HepG2 (cell line): Measurements from ENCODE around the gene SEPHS2. TPM values are rescaled to one million over a fixed set of nuclear protein-coding genes. Genes with fewer than 3 reads are reported as not detected.

Source experiments
- ATAC-seq: fragments of 200-7000 bp; cut with Tn5 transposase; 3 replicates; pipeline ENCODE4 v1.9.1; 2020; ENCODE audit warnings: mild to moderate bottlenecking, moderate library complexity
- BruUV-seq: library from RNA; stranded (reverse); fragments of 400-500 nt; replicated peaks from 2 replicates; lab custom pipeline; 2021; lab: Mats Ljungman, UMichigan
- CTCF ChIA-PET: fragments of 300-600 bp; formaldehyde crosslinking; extraction: SDS; loops from one replicate; lab custom pipeline; 2021; ENCODE audit warnings: low total read pairs, inconsistent platforms, low intra/inter-chr PET ratio; lab: Yijun Ruan, JAX
- POLR2A ChIA-PET: fragments of 350-600 bp; sonication (Branson Sonifier 250); formaldehyde crosslinking; loops from one replicate; lab custom pipeline; 2020; ENCODE audit warnings: antibody characterized with exemption, inconsistent platforms; lab: Yijun Ruan, JAX
- DNase-seq: peaks from one replicate; pipeline ENCODE4 v3.0.0-alpha.2; 2015; ENCODE audit warnings: low spot score
- FAIRE-seq: peaks from 3 replicates; lab custom pipeline; 2011; peaks lifted over from hg19 to GRCh38; lab: Jason Lieb, UNC
- H2AFZ ChIP-seq: one replicate; pipeline ENCODE4 v1.6.1; 2011; ENCODE audit warnings: low read length, inconsistent platforms
- H3K27ac ChIP-seq: fragments of 300-600 bp; 3 replicates; pipeline ENCODE4 v1.8.0; 2011; ENCODE audit warnings: mixed run types, mild to moderate bottlenecking, mixed read lengths, low read length, inconsistent platforms; ENCODE audit not compliant: insufficient read depth; ENCODE audit errors: extremely low read length
- H3K27me3 ChIP-seq, 2 experiments: fragments of 200-600 bp in 1 of 2; 2 replicates in 1 of 2; 3 replicates in 1 of 2; pipeline versions ENCODE4 v1.6.0 to v1.8.0; 2011; ENCODE audit warnings: low read length in 2 of 2, mild to moderate bottlenecking in 2 of 2, moderate library complexity in 2 of 2, inconsistent platforms in 1 of 2; ENCODE audit not compliant: insufficient read depth in 2 of 2, control insufficient read depth in 1 of 2
- H3K36me3 ChIP-seq, 2 experiments: fragments of 200-600 bp in 1 of 2; replicated peaks in 1 of 2; 2 replicates in 1 of 2; 3 replicates in 1 of 2; pipeline versions ENCODE4 v1.5.1 to v1.8.0; 2011; ENCODE audit warnings: low read length in 2 of 2, inconsistent platforms in 1 of 2; ENCODE audit not compliant: insufficient read depth in 2 of 2, control insufficient read depth in 1 of 2
- H3K4me1 ChIP-seq: 2 replicates; pipeline ENCODE4 v1.5.1; 2012; ENCODE audit warnings: low read length, inconsistent platforms; ENCODE audit not compliant: insufficient read depth
- H3K4me2 ChIP-seq: 2 replicates; pipeline ENCODE4 v1.6.0; 2011; ENCODE audit warnings: low read depth, low read length, inconsistent platforms
- H3K4me3 ChIP-seq, 3 experiments: fragments of 200-600 bp in 1 of 3; sonication (generic), shearing (Covaris generic) in 1 of 3; replicated peaks in 1 of 3; 2 replicates each; pipeline ENCODE4 v1.5.1; 2011 to 2016; ENCODE audit warnings: low read length in 3 of 3, inconsistent platforms in 2 of 3, low read depth in 2 of 3, mild to moderate bottlenecking in 2 of 3, control low read depth in 1 of 3, mixed read lengths in 1 of 3; ENCODE audit not compliant: insufficient read depth in 1 of 3
- H3K79me2 ChIP-seq: one replicate; pipeline ENCODE4 v1.6.1; 2011; ENCODE audit warnings: low read length, inconsistent platforms; ENCODE audit not compliant: insufficient read depth
- H3K9ac ChIP-seq: 2 replicates; pipeline ENCODE4 v1.6.0; 2011; ENCODE audit warnings: mild to moderate bottlenecking, low read depth, low read length, inconsistent platforms; ENCODE audit not compliant: insufficient read depth
- H3K9me3 ChIP-seq: 2 replicates; pipeline ENCODE4 v1.5.1; 2012; ENCODE audit warnings: mild to moderate bottlenecking, low read length
- H4K20me1 ChIP-seq: 2 replicates; pipeline ENCODE4 v1.6.0; 2011; ENCODE audit warnings: inconsistent platforms, mild to moderate bottlenecking, low read length, moderate library complexity; ENCODE audit not compliant: insufficient read depth
- AHR ChIP-seq: IDR thresholded peaks from 2 replicates; pipeline ENCODE4 v1.6.1; 2018; ENCODE audit warnings: missing genetic modification reagents, missing compliant biosample characterization
- CHD2 ChIP-seq: IDR thresholded peaks from 2 replicates; pipeline ENCODE4 v1.6.1; 2011; ENCODE audit warnings: low read depth, low read length, improper control_type of control experiment
- FOXM1 ChIP-seq: sonication (generic); formaldehyde crosslinking; IDR thresholded peaks from 2 replicates; pipeline ENCODE4 v1.5.0; 2020; ENCODE audit warnings: missing genetic modification reagents
- NONO ChIP-seq, 2 experiments: fragments of 450-650 bp in 1 of 2; sonication (generic) in 1 of 2; formaldehyde crosslinking in 1 of 2; IDR thresholded peaks in 1 of 2; conservative IDR thresholded peaks in 1 of 2; 2 replicates each; pipeline versions ENCODE4 v1.6.1 to v1.8.0; 2017 to 2022; ENCODE audit warnings: mild to moderate bottlenecking in 1 of 2, missing genetic modification reagents in 1 of 2, moderate library complexity in 1 of 2
- ONECUT2 ChIP-seq: sonication (generic); formaldehyde crosslinking; IDR thresholded peaks from 2 replicates; pipeline ENCODE4 v1.4.0; 2020; ENCODE audit warnings: missing genetic modification reagents
- PBX2 ChIP-seq: IDR thresholded peaks from 2 replicates; pipeline ENCODE4 v1.6.1; 2016; ENCODE audit warnings: control low read depth
- RBM22 ChIP-seq: fragments of 200-400 bp; formaldehyde crosslinking; optimal IDR thresholded peaks from 2 replicates; pipeline ENCODE3; 2017; ENCODE audit warnings: mild to moderate bottlenecking, low read length, moderate library complexity
- SMARCC2 ChIP-seq: fragments of 450-650 bp; IDR thresholded peaks from 2 replicates; pipeline ENCODE4 v1.6.1; 2017; ENCODE audit warnings: antibody characterized with exemption, mild to moderate bottlenecking
- SNAPC5 ChIP-seq: sonication (generic); formaldehyde crosslinking; IDR thresholded peaks from 2 replicates; pipeline ENCODE4 v1.8.1; 2023; ENCODE audit warnings: mild to moderate bottlenecking, missing genetic modification reagents, borderline replicate concordance
- TFDP1 ChIP-seq: IDR thresholded peaks from 2 replicates; pipeline ENCODE4 v1.6.1; 2016; ENCODE audit warnings: missing compliant biosample characterization, missing genetic modification reagents, borderline replicate concordance
- ZFP41 ChIP-seq: sonication (generic); formaldehyde crosslinking; IDR thresholded peaks from 2 replicates; pipeline ENCODE4 v1.4.0; 2020; ENCODE audit warnings: mild to moderate bottlenecking, missing genetic modification reagents, borderline replicate concordance
- ZNF329 ChIP-seq: sonication (generic); formaldehyde crosslinking; IDR thresholded peaks from 2 replicates; pipeline ENCODE4 v1.9.0; 2021; ENCODE audit warnings: low read depth, mild to moderate bottlenecking, missing genetic modification reagents
- ZNF441 ChIP-seq: sonication (generic); formaldehyde crosslinking; IDR thresholded peaks from 2 replicates; pipeline ENCODE4 v1.7.0; 2021; ENCODE audit warnings: missing genetic modification reagents, borderline replicate concordance
- WGBS: methylation state at CpG from one replicate; pipeline ENCODE4 v1.1.6; 2017; ENCODE audit warnings: low lambda C conversion rate; 5-methylcytosine and 5-hydroxymethylcytosine counted together
- in situ Hi-C: cut with HindIII; loops from 2 replicates; pipeline ENCODE4 v1.10.0; 2017; ENCODE audit warnings: low pct_unique_long_range_greater_than_20kb; ENCODE audit not compliant: extremely low pct_ligation_motif_present
- intact Hi-C: fragments of 100-400 bp; cut with micrococcal nuclease; formaldehyde crosslinking; loops from one replicate; pipeline ENCODE4 v1.10.0; 2022; ENCODE audit not compliant: unreplicated experiment
- polyA plus RNA-seq, 8 experiments: library from polyadenylated mRNA; depleted of rRNA in 3 of 8; stranded (reverse) in 7 of 8; unstranded in 1 of 8; fragments of >200 nt; fragmentation: Illumina TruSeq in 4 of 8; extraction: Trizol in 4 of 8; gene quantifications; 2 replicates each; pipeline versions ENCODE4 v1.2.1 to v1.2.3, GENCODE V29; 2011 to 2016; ENCODE audit warnings: low read depth in 4 of 8, missing spikeins in 1 of 8, mixed read lengths in 1 of 8; ENCODE audit not compliant: insufficient read depth in 1 of 8
- total RNA-seq, 5 experiments: library from RNA; depleted of rRNA; stranded (reverse); fragments of >200 nt; fragmentation: Illumina TruSeq; extraction: Trizol; gene quantifications; 2 replicates each; pipeline ENCODE4 v1.2.3, GENCODE V29; 2016; ENCODE audit warnings: low read depth in 1 of 5
- TF ChIP-seq, protein P1 (sequence below): sonication (generic); formaldehyde crosslinking; IDR thresholded peaks from 2 replicates; pipeline ENCODE4 v1.8.0; 2022; ENCODE audit warnings: missing genetic modification reagents, mild to moderate bottlenecking, borderline replicate concordance
- TF ChIP-seq, protein P2 (sequence below): conservative IDR thresholded peaks from 2 replicates; pipeline ENCODE4 v1.6.1; 2018; ENCODE audit warnings: missing genetic modification reagents

SEPHS2 gene
- total and polyA plus RNA-seq, 2 of the 13 experiments (the other 11 are each of a cell fraction or from before 2014, with no cell fraction given) = 20.7 to 127 TPM

DNA sequence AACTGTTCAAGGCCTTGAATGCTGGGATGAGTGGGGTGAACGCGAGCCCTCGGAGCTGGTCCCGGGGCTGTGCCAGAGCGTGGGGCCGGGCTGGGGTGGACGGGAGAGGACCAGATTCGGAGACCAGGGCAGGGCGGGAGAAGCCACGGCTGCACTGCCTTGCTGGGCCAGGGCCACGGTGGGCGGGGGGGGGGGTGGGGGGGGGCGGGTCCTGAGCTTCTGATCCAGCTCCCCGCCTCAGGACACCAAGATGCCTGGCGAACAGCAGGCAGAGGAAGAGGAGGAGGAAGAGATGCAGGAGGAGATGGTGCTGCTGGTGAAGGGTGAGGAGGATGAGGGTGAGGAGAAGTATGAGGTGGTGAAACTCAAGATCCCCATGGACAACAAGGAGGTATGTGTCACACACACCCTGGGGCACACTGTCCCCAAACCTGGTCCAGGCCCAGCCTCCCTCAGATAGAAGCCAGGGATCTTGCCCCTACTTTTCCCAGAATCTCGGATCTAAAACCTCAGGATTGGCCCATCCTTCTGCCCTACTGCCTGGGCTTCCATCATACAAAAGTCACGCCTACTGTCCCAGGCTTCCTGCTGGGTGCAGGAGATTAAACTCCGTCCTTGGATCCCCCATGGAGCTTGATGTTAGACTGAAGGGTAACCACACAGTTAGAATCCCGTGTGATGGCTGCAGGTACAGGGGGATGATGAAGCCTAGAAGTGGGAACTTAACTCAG is 37.7 kb downstream of the SEPHS2 start (continued):
- TF ChIP-seq AHR (CRISPR knock-in tag) (no peak), ZNF329 (no peak), CHD2 (0 out of 2 replicates have a peak, but pooled peaks have one; percentile 9), ZNF441 (CRISPR knock-in tag) (peak; percentile 58; the same call in 1 of the 2 replicates), ONECUT2 (no peak), NONO (IDR thresholded peaks at IDR 0.05) (no peak), NONO (CRISPR knock-in tag; conservative IDR thresholded peaks at IDR 0.05) (no peak), ZFP41 (peak; percentile 14; the same call in 1 of the 2 replicates)
- TF ChIP-seq, protein P1, sequence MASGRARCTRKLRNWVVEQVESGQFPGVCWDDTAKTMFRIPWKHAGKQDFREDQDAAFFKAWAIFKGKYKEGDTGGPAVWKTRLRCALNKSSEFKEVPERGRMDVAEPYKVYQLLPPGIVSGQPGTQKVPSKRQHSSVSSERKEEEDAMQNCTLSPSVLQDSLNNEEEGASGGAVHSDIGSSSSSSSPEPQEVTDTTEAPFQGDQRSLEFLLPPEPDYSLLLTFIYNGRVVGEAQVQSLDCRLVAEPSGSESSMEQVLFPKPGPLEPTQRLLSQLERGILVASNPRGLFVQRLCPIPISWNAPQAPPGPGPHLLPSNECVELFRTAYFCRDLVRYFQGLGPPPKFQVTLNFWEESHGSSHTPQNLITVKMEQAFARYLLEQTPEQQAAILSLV (CRISPR knock-in tag) = no peak

DNA sequence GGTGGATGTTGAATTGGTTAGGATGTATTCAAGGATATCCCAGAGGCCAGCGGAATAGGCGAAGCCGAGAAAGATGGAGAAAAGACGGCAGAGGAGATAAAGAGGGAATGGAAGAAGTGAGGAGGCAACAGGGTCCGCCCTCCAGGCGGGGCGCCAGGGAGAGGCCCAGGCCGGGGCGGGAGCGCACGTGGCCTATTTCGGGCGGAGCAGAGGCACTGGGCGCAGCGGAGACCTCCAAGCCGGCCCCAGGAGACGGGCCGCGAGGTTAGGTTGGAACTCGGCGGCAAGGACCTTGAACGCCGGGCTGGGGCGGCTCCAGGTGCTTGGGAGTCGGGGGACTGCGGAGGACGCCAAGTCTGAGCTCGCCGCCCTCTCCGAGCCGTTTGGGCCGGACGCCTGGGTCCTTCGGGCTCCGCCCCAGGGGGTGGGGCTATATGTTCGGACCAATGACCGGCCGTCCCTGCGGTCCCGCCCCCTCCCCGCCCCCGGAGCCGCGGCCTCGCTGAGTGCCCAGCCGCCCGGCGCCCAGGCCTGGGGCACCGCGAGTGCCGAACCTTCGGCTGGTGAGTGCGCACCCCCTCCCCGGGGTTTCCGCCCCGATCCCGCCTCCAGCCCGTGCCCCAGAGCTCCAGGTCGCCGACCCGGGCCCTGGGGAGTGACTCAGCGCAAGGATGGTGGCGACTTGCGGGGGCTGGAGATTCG is 38.4 kb downstream of the SEPHS2 start, which contains the start of gene ZNF771:
TSS of gene ZNF771 (plus strand) at position 505 of the 702 bp plus-strand sequence. CDS start 448 bp downstream, outside the sequence.
- Histone ChIP-seq H3K79me2 (peaks cover 9% of the 10 kb centered on the region), H3K9me3 (no peaks in the 10 kb centered on the region), H3K4me1 (peaks cover 39% of the 10 kb centered on the region), H3K4me3 (peak within 1 kb of the TSS; percentile 87 to 96 (median 91)), H3K4me2 (peak within 1 kb of the TSS; percentile 93), H3K27ac (peak within 1 kb of the TSS; percentile 85), H2AFZ (peak within 1 kb of the TSS; percentile 16), H4K20me1 (no peaks in the 10 kb centered on the region), H3K36me3 (peaks cover 8 to 11% of the 10 kb centered on the region in 2 experiments), H3K9ac (peak within 1 kb of the TSS; percentile 88), H3K27me3 (no peaks in the 10 kb centered on the region)
- FAIRE-seq (peak; percentile 15), DNase-seq (peak; percentile 84), ATAC-seq (peak; percentile 88)
- POLR2A ChIA-PET = interaction anchor here (0.6 to 4.9 kb wide), 34 partner anchors 9 to 575 kb away, joined by 3 to 70 read pairs (median 4); partner anchors contain the start of genes ALDOA, CD2BP2, DCTPP1 and SEPTIN1
- WGBS = 4% methylated on average over 26 of the region's 65 CpGs
- intact Hi-C loops (loop anchor here (1.0 kb wide), 1 partner anchor 37 kb away; the partner anchor contains the start of gene TBC1D10B), in situ Hi-C loops (no loop called here)
- TSS peak; percentile 95 for BruUV-seq
- CTCF ChIA-PET = interaction anchor here (0.7 kb wide), 1 partner anchor 12 kb away, joined by 3 read pairs; no protein-coding TSS in a partner anchor
- TF ChIP-seq, protein P2, sequence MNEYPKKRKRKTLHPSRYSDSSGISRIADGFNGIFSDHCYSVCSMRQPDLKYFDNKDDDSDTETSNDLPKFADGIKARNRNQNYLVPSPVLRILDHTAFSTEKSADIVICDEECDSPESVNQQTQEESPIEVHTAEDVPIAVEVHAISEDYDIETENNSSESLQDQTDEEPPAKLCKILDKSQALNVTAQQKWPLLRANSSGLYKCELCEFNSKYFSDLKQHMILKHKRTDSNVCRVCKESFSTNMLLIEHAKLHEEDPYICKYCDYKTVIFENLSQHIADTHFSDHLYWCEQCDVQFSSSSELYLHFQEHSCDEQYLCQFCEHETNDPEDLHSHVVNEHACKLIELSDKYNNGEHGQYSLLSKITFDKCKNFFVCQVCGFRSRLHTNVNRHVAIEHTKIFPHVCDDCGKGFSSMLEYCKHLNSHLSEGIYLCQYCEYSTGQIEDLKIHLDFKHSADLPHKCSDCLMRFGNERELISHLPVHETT (CRISPR knock-in tag) = peak; percentile 71; the same call in 1 of the 2 replicates
- TF ChIP-seq SNAPC5 (CRISPR knock-in tag) (peak; percentile 89; the same call in 1 of the 2 replicates), TFDP1 (peak; percentile 82; the same call in 1 of the 2 replicates), SMARCC2 (no peak), PBX2 (no peak), RBM22 (no peak), FOXM1 (CRISPR knock-in tag) (no peak)
